ENCODE data around the gene FOSL1.

The FOSL1 gene

DNA sequence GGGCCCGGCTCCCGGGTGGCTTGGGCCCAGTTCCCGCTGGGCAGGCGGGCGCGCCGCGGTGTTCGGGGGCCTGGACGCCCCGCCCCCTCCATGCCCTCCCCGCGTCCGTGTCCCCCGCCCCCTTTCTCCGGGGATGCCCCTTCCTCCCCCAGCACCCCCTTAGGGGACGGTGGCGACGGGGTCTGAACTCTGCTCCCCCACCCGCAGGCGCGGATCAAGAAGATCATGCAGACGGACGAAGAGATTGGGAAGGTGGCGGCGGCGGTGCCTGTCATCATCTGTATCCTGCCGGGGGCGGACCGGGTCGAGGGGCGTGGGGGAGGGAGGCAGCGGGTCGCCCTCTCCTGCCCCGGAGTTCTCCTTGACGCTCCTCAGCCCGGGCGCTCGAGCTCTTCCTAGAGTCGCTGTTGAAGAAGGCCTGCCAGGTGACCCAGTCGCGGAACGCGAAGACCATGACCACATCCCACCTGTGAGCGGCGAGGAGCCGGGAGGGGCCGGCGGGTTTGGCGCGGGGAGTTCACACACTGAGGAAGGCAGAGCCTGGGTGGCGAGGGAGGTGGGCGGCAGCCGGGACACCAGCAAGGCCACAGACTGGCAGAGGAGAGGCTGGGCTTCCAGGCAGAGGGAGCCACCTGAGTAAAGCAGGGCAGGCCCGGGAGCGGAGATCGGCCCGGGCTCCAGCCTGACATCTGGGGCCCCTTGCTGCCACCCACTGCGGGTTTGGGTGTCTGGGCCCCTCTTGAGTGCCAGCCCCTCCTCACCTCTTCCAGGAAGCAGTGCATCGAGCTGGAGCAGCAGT lies 19.6 kb upstream of the FOSL1 start:
- TF ChIP-seq POLR2AphosphoS5 (IDR thresholded peaks at IDR 0.05; ENCODE audit: low read depth) (no peak; the same call in 1 of the 2 replicates), GABPA (IDR thresholded peaks at IDR 0.05; ENCODE audit: low read depth) (no peak), SPI1 (IDR thresholded peaks at IDR 0.05; ENCODE audit: borderline replicate concordance, low read depth) (no peak)
- TF ChIP-seq, protein P1, sequence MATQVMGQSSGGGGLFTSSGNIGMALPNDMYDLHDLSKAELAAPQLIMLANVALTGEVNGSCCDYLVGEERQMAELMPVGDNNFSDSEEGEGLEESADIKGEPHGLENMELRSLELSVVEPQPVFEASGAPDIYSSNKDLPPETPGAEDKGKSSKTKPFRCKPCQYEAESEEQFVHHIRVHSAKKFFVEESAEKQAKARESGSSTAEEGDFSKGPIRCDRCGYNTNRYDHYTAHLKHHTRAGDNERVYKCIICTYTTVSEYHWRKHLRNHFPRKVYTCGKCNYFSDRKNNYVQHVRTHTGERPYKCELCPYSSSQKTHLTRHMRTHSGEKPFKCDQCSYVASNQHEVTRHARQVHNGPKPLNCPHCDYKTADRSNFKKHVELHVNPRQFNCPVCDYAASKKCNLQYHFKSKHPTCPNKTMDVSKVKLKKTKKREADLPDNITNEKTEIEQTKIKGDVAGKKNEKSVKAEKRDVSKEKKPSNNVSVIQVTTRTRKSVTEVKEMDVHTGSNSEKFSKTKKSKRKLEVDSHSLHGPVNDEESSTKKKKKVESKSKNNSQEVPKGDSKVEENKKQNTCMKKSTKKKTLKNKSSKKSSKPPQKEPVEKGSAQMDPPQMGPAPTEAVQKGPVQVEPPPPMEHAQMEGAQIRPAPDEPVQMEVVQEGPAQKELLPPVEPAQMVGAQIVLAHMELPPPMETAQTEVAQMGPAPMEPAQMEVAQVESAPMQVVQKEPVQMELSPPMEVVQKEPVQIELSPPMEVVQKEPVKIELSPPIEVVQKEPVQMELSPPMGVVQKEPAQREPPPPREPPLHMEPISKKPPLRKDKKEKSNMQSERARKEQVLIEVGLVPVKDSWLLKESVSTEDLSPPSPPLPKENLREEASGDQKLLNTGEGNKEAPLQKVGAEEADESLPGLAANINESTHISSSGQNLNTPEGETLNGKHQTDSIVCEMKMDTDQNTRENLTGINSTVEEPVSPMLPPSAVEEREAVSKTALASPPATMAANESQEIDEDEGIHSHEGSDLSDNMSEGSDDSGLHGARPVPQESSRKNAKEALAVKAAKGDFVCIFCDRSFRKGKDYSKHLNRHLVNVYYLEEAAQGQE (IDR thresholded peaks at IDR 0.05; ENCODE audit: insufficient replicate concordance, low read depth): no peak
- TF ChIP-seq, protein P2, sequence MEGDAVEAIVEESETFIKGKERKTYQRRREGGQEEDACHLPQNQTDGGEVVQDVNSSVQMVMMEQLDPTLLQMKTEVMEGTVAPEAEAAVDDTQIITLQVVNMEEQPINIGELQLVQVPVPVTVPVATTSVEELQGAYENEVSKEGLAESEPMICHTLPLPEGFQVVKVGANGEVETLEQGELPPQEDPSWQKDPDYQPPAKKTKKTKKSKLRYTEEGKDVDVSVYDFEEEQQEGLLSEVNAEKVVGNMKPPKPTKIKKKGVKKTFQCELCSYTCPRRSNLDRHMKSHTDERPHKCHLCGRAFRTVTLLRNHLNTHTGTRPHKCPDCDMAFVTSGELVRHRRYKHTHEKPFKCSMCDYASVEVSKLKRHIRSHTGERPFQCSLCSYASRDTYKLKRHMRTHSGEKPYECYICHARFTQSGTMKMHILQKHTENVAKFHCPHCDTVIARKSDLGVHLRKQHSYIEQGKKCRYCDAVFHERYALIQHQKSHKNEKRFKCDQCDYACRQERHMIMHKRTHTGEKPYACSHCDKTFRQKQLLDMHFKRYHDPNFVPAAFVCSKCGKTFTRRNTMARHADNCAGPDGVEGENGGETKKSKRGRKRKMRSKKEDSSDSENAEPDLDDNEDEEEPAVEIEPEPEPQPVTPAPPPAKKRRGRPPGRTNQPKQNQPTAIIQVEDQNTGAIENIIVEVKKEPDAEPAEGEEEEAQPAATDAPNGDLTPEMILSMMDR (IDR thresholded peaks at IDR 0.05; ENCODE audit: insufficient read depth, low read length): no peak
- peak; percentile 30 to 49 for DNase-seq (ENCODE audit: low read depth in 1 of 2, low spot score in 1 of 2)
- peak overlapping the region; percentile 54 for H3K27ac ChIP-seq (replicated peaks)

DNA sequence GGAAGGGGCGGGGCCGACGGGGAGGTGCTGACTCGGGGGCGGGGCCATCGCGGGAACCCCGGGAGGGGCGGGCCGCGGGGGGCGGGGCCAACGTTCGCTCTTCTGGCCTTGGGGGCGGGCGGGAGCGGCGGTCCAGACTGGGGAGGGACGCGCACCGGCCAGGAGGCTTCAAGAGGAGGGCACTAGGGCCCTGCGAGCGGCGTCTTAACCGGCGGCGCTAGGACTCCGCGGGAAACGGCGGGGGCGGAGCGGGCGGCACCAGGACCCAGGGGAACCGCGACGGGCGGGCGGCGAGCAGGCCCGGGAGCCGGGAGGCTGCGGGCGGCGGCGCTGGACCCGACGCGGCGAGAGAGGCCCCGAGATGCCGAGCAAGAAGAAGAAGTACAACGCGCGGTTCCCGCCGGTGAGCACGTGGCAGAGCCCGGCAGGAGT lies 19.0 kb upstream of the FOSL1 start, which contains the start of gene DRAP1:
Gene DRAP1 (plus strand): TSS at position 286 of the 432 bp plus-strand sequence. CDS start 76 bp downstream, at position 362.
- DNase-seq (ENCODE audit: low read depth in 1 of 2, low spot score in 1 of 2): peak; percentile 96 to 98
- TF ChIP-seq, protein P2 (IDR thresholded peaks at IDR 0.05; ENCODE audit: insufficient read depth, low read length): no peak
- peak; percentile 37; the same call in 1 of the 2 replicates for TF ChIP-seq GABPA (IDR thresholded peaks at IDR 0.05; ENCODE audit: low read depth)
- TF ChIP-seq POLR2AphosphoS5 (IDR thresholded peaks at IDR 0.05; ENCODE audit: low read depth): peak; percentile 33
- peak; percentile 14; the same call in 1 of the 2 replicates for TF ChIP-seq SPI1 (IDR thresholded peaks at IDR 0.05; ENCODE audit: borderline replicate concordance, low read depth)
- TF ChIP-seq, protein P1 (IDR thresholded peaks at IDR 0.05; ENCODE audit: insufficient replicate concordance, low read depth): no peak
- peak within 1 kb of the TSS; percentile 86 for H3K27ac ChIP-seq (replicated peaks)
- H3K4me3 ChIP-seq (replicated peaks; ENCODE audit: insufficient read depth, low read length): peak within 1 kb of the TSS; percentile 86
- H3K27me3 ChIP-seq (ENCODE audit: insufficient read depth, poor library complexity, severe bottlenecking): no peaks in the 10 kb centered on the region

More for the DNA sequence above, 19.6 kb upstream of the FOSL1 start:
- H3K4me3 ChIP-seq (replicated peaks; ENCODE audit: insufficient read depth, low read length): peak overlapping the region; percentile 80
- no peaks in the 10 kb centered on the region for H3K27me3 ChIP-seq (ENCODE audit: insufficient read depth, poor library complexity, severe bottlenecking)

DNA sequence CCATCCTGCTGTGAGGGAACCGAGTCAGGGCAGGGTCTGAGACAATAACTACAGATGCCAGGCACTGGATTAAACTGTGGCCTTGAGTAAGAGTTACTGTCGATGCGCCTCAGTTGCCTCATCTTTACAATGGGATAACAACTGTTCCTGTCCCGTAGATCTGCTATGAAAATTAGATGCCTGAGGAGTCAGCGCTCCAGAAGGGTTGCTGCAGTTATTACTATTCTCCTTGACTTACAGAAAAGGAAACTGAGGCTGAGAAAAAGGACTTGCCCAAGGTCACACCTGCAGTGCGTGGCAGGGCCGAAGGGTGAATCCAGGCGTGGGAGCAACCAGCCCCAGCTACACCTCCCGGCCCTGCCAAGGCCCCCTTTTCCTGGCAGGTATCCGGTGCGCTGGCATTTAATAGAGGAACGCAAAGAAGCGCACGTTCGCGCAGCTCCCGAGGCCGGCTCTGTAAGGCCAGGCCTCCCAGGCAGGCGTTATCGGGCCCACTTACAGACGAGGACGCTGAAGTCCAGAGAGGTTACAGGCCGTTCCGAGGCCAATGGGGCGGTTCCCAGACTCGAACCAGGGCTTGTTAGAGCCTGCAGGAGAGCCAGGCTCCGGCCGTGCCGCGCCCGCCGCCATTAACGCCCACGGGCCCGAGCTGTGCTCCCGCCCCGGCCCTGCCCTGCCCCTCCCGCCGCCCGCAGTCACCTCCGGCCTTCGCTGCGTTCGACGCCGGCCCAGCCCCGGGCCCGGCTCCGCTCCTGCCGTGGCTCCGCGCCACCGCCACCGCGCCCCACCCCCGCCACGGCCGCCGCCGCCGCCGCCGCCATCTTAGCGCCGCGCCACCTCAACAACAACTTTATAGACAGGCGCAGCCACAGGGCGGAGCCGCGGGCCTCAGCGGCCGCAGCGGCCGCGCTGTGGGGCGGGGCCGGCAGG lies 18.3 kb upstream of the FOSL1 start, which contains the start of gene C11orf68:
Gene C11orf68 (minus strand): TSS at position 852 of the 930 bp plus-strand sequence. CDS start 31 bp downstream, at position 821.
- DNase-seq (ENCODE audit: low read depth in 1 of 2, low spot score in 1 of 2): peak in 1 of 2 experiments; percentile 43
- peak within 1 kb of the TSS; percentile 86 for H3K4me3 ChIP-seq (replicated peaks; ENCODE audit: insufficient read depth, low read length)
- TF ChIP-seq, protein P2 (IDR thresholded peaks at IDR 0.05; ENCODE audit: insufficient read depth, low read length): no peak
- peak; percentile 63; the same call in 1 of the 2 replicates for TF ChIP-seq POLR2AphosphoS5 (IDR thresholded peaks at IDR 0.05; ENCODE audit: low read depth)
- no peaks in the 10 kb centered on the region for H3K27me3 ChIP-seq (ENCODE audit: insufficient read depth, poor library complexity, severe bottlenecking)
- peak within 1 kb of the TSS; percentile 86 for H3K27ac ChIP-seq (replicated peaks)
